HG03064 (cell line): ENCODE data around the gene STOX1.
"Not testable (repeated sequence)": the region's sequence is repeated elsewhere in the genome, so short reads cannot be mapped to it uniquely, and the experiment has no call there.

Source experiments
- ATAC-seq: cut with Tn5 transposase; IDR thresholded peaks from one replicate; pipeline ENCODE4 v1.9.1; 2021; ENCODE audit warnings: low read depth; ENCODE audit not compliant: unreplicated experiment

Gene STOX1, protein sequence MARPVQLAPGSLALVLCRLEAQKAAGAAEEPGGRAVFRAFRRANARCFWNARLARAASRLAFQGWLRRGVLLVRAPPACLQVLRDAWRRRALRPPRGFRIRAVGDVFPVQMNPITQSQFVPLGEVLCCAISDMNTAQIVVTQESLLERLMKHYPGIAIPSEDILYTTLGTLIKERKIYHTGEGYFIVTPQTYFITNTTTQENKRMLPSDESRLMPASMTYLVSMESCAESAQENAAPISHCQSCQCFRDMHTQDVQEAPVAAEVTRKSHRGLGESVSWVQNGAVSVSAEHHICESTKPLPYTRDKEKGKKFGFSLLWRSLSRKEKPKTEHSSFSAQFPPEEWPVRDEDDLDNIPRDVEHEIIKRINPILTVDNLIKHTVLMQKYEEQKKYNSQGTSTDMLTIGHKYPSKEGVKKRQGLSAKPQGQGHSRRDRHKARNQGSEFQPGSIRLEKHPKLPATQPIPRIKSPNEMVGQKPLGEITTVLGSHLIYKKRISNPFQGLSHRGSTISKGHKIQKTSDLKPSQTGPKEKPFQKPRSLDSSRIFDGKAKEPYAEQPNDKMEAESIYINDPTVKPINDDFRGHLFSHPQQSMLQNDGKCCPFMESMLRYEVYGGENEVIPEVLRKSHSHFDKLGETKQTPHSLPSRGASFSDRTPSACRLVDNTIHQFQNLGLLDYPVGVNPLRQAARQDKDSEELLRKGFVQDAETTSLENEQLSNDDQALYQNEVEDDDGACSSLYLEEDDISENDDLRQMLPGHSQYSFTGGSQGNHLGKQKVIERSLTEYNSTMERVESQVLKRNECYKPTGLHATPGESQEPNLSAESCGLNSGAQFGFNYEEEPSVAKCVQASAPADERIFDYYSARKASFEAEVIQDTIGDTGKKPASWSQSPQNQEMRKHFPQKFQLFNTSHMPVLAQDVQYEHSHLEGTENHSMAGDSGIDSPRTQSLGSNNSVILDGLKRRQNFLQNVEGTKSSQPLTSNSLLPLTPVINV

DNA sequence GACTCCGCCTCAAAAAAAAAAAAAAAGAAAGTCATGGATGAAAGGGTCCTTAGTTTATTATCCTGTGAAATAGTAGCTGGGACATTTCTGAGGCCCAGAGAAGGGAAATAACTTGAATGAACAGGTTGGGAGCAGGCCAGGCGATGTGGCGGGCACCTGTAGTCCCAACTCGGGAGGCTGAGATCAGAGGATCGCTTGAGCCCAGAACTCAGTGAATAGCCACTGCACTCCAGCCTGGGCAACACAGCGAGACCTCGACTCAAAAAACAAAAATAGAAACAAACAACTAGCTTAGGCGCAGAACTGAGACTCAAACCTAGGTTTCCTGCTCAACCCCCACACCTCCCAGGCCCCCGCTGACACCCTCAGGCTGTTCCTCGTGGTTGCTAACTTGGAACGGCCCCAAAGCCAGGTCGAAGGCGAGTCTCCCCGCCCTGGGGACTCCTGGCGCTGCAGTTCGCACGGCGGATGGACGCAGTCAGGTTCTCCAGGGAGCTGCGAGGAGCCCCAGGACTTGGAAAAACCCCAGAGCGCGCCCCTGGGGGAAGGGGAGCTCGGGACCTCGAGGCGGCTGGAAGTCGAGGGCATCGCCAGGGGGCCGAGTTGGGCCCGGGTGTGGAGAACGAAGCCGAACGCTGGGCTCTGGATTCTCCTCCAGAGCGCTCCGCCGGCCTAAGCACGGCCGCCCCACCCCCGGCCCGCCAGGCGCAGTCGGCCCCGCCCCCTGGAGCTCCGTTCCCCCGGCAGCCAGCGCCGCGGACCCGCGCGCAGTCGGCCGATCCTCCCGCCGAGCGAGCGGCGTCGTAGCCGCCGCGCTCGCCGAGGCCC, at the start of gene STOX1:
TSS of gene STOX1 (plus strand) at position 768 of the 828 bp plus-strand sequence. CDS start 93 bp downstream, outside the sequence.
- no peak for ATAC-seq

DNA sequence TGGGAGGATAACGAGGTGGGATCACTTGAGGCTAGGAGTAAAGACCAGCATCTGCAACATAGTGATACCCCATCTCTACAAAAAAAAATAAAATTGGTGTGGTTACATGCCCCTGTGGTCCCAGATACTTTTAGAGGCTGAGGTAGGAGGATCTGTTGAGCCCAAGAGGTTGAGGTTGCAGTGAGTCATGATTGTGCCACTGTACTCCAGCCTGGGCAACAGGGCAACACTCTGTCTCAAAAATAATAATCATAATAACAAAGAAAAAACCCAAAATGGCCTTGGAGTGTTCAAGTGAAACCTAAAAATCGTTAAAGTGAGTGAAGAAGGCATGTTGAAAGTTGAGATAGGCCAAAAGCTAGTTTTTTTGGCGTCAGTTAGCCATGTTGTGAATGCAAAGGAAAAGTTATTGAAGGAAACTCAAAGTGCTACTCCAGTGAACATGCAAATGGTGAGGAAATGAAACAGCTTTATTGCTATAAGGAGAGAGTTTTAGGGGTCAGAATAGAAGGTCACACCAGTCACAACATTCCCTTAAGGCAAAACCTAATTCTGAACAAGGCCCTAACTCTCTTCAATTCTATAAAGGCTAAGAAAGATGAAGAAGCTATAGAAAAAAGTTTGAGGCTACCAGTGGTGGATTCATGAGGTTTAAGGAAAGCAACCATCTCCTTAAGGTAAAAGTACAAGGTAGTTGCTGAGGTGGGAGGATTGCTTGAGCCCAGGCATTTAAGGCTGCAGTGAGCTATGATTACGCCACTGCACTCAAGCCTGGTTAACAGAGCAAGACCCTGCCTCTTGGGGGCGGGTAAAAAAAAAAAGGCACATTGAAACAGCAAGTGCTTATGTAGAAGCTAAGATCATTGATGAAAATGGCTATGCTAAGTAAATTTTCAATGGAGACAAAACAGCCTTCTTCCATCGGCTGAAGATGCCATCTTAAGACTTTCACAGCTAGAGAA, 45.4 kb upstream of the STOX1 start:
- ATAC-seq = no peak

DNA sequence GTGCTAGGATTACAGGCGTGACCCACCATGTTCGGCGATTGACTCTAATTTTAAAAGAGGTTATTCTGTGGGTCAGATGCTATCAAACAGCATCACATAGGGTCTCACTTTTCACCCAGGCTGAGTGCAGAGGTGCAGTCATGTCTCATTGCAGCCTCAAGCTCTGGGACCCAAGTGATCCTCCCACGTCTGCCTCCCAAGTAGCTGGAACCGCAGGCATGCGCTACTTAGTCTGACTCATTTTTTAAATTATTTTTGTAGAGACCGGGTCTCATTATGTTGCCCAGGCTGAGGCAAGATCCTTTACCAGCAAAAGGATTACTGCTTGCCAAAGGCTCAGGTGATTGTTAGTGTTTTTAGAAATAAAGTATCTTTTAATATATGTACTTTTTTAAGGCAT, 42.9 kb upstream of the STOX1 start:
- ATAC-seq = no peak

DNA sequence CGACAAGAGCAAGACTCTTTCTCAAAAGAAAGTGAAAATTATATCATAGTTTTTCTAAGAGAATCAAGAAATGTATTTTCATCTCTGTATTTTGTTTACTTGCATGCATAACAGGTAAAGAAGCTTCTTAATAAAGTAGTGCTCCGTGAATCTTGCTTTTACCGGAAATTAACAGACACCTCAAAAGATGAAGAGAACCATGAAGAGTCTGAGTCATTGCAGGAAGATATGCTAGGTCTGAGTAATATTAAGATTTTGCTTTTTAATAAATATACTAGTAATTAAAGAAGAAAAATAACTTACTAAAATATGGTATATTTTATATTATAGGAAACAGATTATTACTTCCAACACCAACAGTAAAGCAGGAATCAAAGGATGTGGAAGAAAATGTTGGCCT, 39.5 kb upstream of the STOX1 start:
- ATAC-seq = no peak

DNA sequence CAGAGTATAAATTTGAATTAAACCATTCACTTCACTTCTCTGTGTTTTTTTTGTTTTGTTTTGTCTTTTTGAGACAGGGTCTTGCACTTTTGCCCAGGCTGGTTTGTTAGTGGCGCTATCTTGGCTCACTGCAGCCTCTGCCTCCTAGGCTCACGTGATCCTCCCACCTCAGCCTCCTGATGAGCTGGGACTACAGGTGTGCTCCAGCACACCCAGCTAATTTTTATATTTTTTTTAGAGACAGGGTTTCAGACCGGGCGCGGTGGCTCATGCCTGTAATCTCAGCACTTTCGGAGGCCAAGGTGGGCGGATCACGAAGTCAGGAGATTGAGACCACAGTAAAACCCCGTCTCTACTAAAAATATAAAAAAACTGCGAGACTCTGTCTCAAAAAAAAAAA, 36.9 kb upstream of the STOX1 start:
- ATAC-seq = no peak

DNA sequence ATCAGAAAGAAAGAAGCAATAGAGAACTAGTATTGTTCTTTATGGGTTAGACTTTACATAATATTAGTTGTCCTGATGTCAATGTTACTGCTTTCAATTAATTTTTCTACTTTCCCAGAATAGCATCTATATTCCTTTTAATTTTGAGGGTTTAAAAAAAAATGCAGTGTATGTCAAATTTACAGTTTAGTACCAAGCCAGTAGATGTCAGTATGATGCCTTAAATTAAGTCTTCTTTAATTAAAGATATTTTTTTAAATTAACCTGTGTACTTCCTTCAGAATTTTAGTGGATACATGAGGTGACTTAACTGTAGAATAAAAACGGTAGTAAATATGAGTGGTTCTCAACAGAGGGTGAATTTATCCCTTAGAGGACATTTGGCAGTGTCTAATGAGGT, 35.2 kb upstream of the STOX1 start:
- ATAC-seq = no peak

DNA sequence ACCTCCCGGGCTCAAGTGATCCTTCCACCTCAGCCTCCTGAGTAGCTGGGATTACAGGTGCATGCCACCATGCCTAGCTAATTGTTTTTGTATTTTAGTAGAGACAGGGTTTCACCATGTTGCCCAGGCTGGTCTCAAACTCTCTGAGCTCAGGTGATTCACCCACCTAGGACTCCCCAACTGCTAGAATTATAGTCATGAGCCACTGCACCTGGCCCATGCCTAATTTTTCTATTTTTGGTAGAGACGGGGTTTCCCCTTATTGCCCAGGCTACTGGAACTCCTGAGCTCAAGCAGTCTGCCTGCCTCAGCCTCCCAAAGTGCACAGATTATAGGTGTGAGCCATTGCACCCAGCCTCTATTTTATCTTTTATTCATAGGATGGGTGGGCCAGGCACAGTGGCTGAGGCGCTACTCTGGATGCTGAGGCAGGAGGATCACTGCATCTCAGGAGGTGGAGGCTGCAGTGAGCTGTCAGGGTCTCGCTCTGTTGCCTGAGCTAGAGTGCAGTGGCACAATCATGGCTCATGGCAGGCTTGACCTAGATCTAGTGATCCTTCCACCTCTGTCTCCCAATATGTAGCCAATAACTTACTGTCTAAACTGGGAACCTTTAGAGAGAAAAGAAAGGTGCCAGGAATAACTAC, 31.3 kb upstream of the STOX1 start:
- no peak for ATAC-seq

DNA sequence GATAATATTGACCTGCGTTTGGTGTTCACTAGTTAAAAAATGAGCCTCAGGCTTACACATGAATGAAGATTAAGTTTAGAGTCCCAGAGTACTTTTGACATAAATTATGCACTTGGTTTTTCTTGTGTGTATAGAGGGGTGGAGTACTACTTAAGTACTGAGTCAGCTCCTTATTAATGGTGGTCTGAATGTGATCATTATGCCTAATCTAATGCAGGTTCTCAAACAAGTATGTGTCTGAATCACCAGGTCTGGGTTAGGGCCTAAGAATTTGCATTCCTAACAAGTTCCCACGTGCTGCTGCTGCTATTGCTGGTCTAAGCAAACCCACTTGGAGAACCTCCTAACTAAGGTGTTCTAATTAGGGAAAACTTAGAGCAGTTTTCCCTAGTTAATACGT, 30.7 kb upstream of the STOX1 start:
- no peak for ATAC-seq

DNA sequence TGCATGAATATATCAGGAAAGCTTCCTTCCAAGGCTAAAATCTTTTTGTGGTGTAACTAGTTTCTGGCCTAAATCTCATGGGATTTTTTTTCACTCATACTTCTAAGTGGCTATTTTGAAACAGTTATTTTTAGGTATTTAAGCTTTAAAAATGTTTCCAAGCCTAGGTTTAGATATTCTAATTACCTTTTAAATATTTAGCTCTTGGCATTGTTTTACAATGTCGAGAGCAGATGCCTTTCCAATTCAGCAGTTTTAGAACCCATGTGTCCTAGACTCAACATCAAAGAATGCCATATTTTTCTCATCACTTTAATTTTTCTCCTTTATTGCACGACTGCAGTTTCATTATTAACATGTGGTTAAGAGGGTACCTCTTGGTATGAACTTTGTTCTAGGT, 27.1 kb upstream of the STOX1 start:
- no peak for ATAC-seq

DNA sequence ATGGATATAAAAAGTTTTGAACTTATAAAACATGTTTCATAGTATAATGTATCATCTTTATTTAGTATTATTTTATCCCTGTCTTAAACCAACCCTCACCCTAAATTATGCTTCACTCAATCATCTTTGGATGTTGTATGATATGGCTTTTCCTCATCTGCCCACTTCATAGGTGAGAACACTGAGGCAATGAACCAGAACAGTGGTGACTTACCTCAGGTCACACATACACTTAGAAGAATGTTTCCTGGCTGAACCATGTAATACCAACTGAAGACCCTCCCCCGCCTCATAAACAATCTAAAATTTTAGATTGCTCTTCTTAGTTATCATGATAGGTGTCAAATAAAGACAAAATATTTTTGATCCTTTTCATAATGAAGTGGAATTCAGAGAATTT, 22.6 kb upstream of the STOX1 start:
- ATAC-seq = no peak

DNA sequence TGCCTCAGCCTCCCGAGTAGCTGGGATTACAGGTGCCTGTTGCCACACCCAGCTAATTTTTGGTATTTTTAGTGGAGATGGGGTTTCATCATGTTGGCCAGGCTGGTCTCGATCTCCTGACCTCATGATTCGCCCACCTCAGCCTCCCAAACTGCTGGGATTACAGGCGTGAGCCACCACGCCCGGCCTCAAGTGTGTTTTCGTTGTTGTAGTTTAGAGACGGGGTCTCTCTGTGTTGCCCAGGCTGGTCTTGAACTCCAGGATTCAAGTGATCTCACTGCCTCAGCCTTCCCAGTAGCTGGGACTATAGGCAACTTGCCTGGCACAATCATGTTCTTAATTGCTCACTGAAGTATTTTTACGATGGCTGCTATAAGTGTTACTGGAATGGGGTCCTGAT, 16.5 kb upstream of the STOX1 start:
- ATAC-seq = not testable (repeated sequence)

DNA sequence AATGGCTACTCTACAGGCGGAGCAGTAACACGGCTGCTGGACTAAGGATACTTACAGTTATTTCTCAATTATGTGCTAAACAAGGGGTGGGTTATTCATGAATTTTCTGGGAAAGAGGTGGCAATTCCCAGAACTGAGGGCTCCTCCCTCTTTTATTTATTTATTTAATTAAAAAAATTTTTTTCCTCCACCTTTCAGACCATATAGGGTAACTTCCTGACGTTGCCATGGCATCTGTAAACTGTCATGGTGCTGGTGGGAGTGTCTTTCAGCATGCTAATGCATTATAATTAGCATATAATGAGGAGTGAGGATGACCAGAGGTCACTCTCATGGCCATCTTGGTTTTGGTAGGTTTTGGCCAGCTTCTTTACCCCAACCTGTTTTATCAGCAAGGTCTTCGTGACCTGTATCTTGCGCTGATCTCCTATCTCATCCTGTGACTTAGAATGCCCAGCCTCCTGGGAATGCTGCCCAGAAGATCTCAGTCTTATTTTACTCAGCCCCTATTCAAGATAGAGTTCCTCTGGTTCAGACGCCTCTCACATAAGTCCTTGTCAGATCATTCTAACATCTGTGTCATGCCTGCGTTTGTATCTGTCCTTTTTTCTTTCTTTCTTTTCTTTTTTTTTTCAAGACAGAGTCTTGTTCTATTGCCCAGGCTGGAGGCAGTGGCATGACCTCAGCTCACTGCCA, 15.9 kb upstream of the STOX1 start:
- ATAC-seq = no peak

DNA sequence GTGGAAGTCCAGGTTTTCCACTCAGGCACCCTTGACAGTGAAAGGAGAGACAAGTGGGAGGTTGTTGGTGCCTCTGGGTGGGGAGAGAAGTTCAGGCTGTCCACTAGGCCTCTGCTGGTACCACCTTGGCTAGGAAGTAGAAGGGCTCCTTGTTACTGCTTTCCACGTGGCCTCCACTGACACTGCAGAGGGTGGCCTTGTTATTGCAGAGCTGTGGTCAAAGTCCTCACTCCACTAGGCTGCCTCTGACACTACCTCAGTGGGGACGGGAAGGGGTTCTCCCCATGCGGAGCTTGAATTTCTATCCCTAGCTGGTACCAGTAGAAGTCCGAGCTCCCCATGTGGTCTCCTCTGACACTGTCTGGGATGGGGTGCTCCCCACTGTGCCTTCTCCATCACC, 14.9 kb upstream of the STOX1 start:
- no peak for ATAC-seq

DNA sequence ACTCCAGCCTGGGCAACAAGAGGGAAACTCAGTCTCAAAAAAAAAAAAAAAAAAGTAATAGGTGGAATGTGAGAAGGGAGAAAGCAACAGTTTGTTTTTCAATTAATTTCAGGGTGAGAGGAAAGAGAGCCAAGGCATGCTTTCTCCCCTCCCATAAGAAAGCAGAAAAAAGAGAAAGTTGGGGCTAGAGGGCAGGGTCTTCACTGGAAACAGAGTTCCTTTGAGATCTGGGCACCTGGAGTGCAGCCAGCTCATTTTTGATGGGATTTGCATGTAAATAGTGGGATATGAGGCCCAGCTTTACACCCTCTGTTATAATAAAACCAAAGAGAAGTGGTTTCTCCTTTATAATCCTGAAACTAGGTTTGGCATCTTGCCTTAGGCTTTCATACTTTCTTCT, 13.8 kb upstream of the STOX1 start:
- no peak for ATAC-seq

DNA sequence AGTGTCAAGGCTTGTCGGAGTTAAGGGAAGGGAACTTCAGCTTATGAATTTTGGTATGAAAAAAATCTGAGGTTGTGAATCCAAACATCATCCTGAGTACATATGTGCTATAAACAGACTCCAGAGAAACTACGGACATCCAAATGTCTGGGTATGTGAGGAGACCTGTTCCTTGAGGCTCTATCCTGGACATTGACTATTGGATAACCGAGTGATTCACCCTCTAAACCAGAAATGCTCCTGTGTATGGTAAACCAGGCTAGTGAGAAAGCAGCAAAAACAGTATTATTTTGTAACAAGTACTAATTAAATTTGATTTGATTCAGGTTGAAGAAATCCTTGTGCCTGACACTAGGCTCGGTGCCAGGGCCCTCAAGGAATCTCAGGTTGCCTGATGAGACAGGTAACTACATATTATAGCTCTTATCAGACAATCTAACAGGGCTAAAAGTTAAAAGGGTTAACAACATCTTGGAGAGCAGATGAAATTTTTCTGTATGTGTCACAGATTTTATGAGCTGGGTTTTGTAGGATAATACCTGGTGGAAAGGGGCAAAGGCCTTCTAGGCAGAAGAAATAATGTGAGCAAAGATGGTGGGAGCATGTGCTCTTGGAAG, 10.4 kb upstream of the STOX1 start:
- ATAC-seq = no peak

DNA sequence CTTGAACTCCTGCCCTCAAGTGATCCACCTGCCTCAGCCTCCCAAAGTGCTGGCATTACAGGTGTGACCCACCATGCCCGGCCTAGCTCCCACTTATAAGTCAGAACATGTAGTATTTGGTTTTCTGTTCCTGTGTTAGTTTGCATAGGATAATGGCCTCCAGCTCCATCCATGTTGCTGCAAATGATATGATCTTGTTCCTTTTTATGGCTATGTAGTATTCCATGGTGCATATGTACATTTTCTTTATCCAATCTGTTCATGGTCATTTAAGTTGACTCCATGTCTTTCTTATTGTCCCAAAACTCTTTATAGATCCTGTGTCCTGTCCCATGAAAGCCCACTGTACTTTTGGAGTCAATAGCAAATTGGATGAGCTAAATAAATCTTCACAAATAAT, 7.0 kb upstream of the STOX1 start:
- not testable (repeated sequence) for ATAC-seq

DNA sequence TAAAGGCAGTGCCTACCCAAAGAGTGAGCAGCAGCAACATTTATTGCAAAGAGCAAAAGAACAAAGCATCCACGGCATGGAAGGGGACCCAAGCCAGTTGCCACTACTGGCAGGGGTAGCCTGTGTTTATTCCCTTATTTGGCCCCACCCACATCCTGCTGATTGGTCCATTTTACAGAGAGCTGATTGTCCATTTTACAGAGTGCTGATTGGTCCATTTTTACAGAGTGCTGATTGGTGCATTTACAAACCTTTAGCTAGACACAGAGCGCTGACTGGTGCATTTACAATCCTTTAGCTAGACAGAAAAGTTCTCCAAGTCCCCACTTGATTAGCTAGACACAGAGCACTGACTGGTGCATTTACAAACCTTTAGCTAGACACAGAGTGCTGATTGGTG, 4.7 kb upstream of the STOX1 start:
- not testable (repeated sequence) for ATAC-seq

DNA sequence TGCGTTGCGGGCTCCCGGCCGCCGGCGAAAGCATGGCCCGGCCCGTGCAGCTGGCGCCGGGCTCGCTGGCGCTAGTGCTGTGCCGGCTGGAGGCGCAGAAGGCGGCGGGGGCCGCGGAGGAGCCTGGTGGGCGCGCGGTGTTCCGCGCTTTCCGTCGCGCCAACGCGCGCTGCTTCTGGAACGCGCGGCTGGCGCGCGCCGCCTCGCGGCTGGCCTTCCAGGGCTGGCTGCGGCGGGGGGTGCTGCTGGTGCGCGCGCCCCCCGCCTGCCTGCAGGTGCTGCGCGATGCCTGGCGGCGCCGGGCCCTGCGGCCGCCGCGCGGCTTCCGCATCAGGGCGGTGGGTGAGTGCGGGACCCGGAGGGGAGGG, 245 bp downstream of the STOX1 start:
- ATAC-seq = not testable (repeated sequence)
